ENCODE data around the gene TSPEAR.

GRCh38 chr21:44453120-44453519, 258.3 kb downstream of the TSPEAR start:
- TF ChIP-seq CTCF (IDR thresholded peaks at IDR 0.05): no peak
- TF ChIP-seq POLR2A (IDR thresholded peaks at IDR 0.05; ENCODE audit: low read depth): no peak
- TF ChIP-seq POLR2AphosphoS5 (IDR thresholded peaks at IDR 0.05): no peak
